ENCODE results near the gene DCST1.

The DCST1 gene

GRCh38 chr1:155034318-155035208 is 939 bp downstream of the DCST1 start:
- Mint-ChIP-seq H3K9me3 (no peaks in the 10 kb centered on the region), H3K4me1 (no peaks in the 10 kb centered on the region), H3K36me3 (no peaks in the 10 kb centered on the region), H3K27ac (peak overlapping the region; percentile 77), H3K27me3 (no peaks in the 10 kb centered on the region), H3K4me3 (no peak overlapping the region)

GRCh38 chr1:155035936-155036335 is 2.3 kb downstream of the DCST1 start:
- Mint-ChIP-seq H3K4me3 (no peak overlapping the region), H3K27me3 (no peaks in the 10 kb centered on the region), H3K4me1 (no peaks in the 10 kb centered on the region), H3K27ac (no peak overlapping the region), H3K9me3 (no peaks in the 10 kb centered on the region), H3K36me3 (no peaks in the 10 kb centered on the region)

- H3K4me1 Mint-ChIP-seq = no peaks in the 10 kb centered on the region
- no peak overlapping the region for H3K27ac Mint-ChIP-seq
- no peaks in the 10 kb centered on the region for H3K36me3 Mint-ChIP-seq
Measured at GRCh38 chr1:155037043-155037442, 3.4 kb downstream of the DCST1 start.

GRCh38 chr1:155037851-155038441 is 4.3 kb downstream of the DCST1 start:
- no peaks in the 10 kb centered on the region for H3K27me3 Mint-ChIP-seq
- no peaks in the 10 kb centered on the region for H3K36me3 Mint-ChIP-seq
- H3K4me1 Mint-ChIP-seq = no peaks in the 10 kb centered on the region
- no peaks in the 10 kb centered on the region for H3K9me3 Mint-ChIP-seq
- no peak overlapping the region for H3K27ac Mint-ChIP-seq
- no peak overlapping the region for H3K4me3 Mint-ChIP-seq

More at GRCh38 chr1:155037043-155037442, 3.4 kb downstream of the DCST1 start:
- H3K27me3 Mint-ChIP-seq = no peaks in the 10 kb centered on the region
- H3K9me3 Mint-ChIP-seq = no peaks in the 10 kb centered on the region
- no peak overlapping the region for H3K4me3 Mint-ChIP-seq

- no peaks in the 10 kb centered on the region for H3K36me3 Mint-ChIP-seq
- H3K4me3 Mint-ChIP-seq = no peak overlapping the region
- H3K9me3 Mint-ChIP-seq = no peaks in the 10 kb centered on the region
- H3K4me1 Mint-ChIP-seq = no peaks in the 10 kb centered on the region
- no peaks in the 10 kb centered on the region for H3K27me3 Mint-ChIP-seq
- H3K27ac Mint-ChIP-seq = no peak overlapping the region
Measured at GRCh38 chr1:155038602-155039307, 5.1 kb downstream of the DCST1 start.

GRCh38 chr1:155039308-155039669 is 5.7 kb downstream of the DCST1 start:
- H3K27me3 Mint-ChIP-seq = no peaks in the 10 kb centered on the region
- H3K36me3 Mint-ChIP-seq = no peaks in the 10 kb centered on the region
- H3K4me3 Mint-ChIP-seq = no peak overlapping the region
- no peaks in the 10 kb centered on the region for H3K4me1 Mint-ChIP-seq
- no peak overlapping the region for H3K27ac Mint-ChIP-seq
- no peaks in the 10 kb centered on the region for H3K9me3 Mint-ChIP-seq

GRCh38 chr1:155040358-155041093 is 6.9 kb downstream of the DCST1 start:
- Mint-ChIP-seq H3K4me1 (peaks cover 5% of the 10 kb centered on the region), H3K4me3 (no peak overlapping the region), H3K27ac (no peak overlapping the region)

GRCh38 chr1:155042789-155043188 is 9.2 kb downstream of the DCST1 start:
- Mint-ChIP-seq H3K27ac (peak overlapping the region; percentile 51), H3K36me3 (no peaks in the 10 kb centered on the region), H3K27me3 (no peaks in the 10 kb centered on the region), H3K4me3 (no peak overlapping the region), H3K4me1 (peaks cover 5% of the 10 kb centered on the region), H3K9me3 (no peaks in the 10 kb centered on the region)

More at GRCh38 chr1:155040358-155041093, 6.9 kb downstream of the DCST1 start:
- H3K27me3 Mint-ChIP-seq = no peaks in the 10 kb centered on the region
- H3K9me3 Mint-ChIP-seq = no peaks in the 10 kb centered on the region
- H3K36me3 Mint-ChIP-seq = no peaks in the 10 kb centered on the region

- Mint-ChIP-seq H3K4me1 (peaks cover 5% of the 10 kb centered on the region), H3K4me3 (no peak overlapping the region), H3K9me3 (no peaks in the 10 kb centered on the region), H3K27ac (no peak overlapping the region), H3K36me3 (no peaks in the 10 kb centered on the region), H3K27me3 (no peaks in the 10 kb centered on the region)
Measured at GRCh38 chr1:155043301-155043702, 9.7 kb downstream of the DCST1 start.

- H3K9me3 Mint-ChIP-seq = no peaks in the 10 kb centered on the region
- no peak overlapping the region for H3K4me3 Mint-ChIP-seq
- H3K36me3 Mint-ChIP-seq = no peaks in the 10 kb centered on the region
- peak overlapping the region; percentile 8 for H3K27ac Mint-ChIP-seq
- peaks cover 5% of the 10 kb centered on the region for H3K4me1 Mint-ChIP-seq
- no peaks in the 10 kb centered on the region for H3K27me3 Mint-ChIP-seq
Measured at GRCh38 chr1:155043793-155044192, 10.2 kb downstream of the DCST1 start.

- no peaks in the 10 kb centered on the region for H3K36me3 Mint-ChIP-seq
- H3K27ac Mint-ChIP-seq = no peak overlapping the region
- no peaks in the 10 kb centered on the region for H3K9me3 Mint-ChIP-seq
- H3K4me1 Mint-ChIP-seq = peaks cover 5% of the 10 kb centered on the region
- no peak overlapping the region for H3K4me3 Mint-ChIP-seq
- H3K27me3 Mint-ChIP-seq = no peaks in the 10 kb centered on the region
Measured at GRCh38 chr1:155044365-155044764, 10.7 kb downstream of the DCST1 start.

- H3K4me1 Mint-ChIP-seq = peaks cover 11% of the 10 kb centered on the region
- H3K27me3 Mint-ChIP-seq = no peaks in the 10 kb centered on the region
- no peak overlapping the region for H3K4me3 Mint-ChIP-seq
- no peaks in the 10 kb centered on the region for H3K9me3 Mint-ChIP-seq
- no peak overlapping the region for H3K27ac Mint-ChIP-seq
- no peaks in the 10 kb centered on the region for H3K36me3 Mint-ChIP-seq
Measured at GRCh38 chr1:155044812-155045657, 11.4 kb downstream of the DCST1 start.

GRCh38 chr1:155048449-155049334 is 15.1 kb downstream of the DCST1 start:
- no peaks in the 10 kb centered on the region for H3K9me3 Mint-ChIP-seq
- peaks cover 29% of the 10 kb centered on the region for H3K4me1 Mint-ChIP-seq
- H3K36me3 Mint-ChIP-seq = no peaks in the 10 kb centered on the region
- no peaks in the 10 kb centered on the region for H3K27me3 Mint-ChIP-seq
- H3K4me3 Mint-ChIP-seq = no peak overlapping the region
- H3K27ac Mint-ChIP-seq = no peak overlapping the region
